Nucleus accumbens (tissue), 56 donors: ENCODE results near the gene TOMT.
"Not testable (repeated sequence)": the region's sequence is repeated elsewhere in the genome, so short reads cannot be mapped to it uniquely, and the experiment has no call there.

Experiments used
- DNase-seq, 56 donors: peaks; one replicate each; lab custom pipeline; 2025; lab: John Stamatoyannopoulos, UW

Gene TOMT

DNA sequence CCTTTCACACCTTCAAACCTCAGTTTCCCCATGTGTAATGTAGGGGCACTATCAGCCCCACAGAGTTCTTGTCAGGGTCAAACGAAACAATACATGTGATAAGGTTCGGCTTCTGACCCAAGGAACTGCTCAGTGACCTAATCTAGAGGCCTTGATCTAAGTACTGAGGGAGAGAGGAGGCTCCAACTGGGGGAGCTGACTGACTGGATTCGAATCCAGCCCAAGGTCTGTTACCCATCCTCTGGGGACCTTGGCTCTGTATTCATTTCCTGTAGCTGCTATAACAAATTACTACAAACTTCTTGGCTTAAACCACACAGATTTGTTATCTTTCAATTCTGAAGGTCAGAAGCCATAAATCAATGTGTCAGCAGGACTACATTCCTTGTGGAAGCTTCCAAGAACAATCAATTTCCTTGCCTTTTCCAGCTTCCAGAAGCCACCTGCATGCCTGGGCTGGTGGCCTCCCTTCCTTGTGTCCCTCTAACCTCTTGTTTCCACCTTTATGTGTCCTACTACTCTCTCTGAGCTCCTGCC, 17.5 kb downstream of the TOMT start:
- DNase-seq: no peak

DNA sequence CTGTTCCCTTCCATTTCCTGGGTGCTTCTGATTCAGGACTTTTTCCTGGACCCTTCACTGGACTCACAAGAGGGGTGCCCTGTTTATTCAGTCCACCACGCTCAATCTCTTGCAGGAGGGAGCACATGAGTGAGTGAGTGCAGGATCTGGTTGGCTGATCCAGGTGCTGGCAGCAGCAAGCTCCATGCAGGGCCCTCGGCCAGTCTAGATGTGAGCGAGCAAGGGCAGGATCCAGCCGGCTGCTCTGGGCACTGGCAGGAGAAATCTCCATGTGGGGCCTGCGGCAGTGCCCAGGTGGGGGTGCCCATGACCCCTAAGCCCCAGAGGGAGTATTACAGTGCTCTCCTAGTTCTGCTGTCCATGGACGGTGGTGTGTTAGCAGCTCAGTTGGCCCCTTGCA, 18.3 kb downstream of the TOMT start:
- DNase-seq: no peak

DNA sequence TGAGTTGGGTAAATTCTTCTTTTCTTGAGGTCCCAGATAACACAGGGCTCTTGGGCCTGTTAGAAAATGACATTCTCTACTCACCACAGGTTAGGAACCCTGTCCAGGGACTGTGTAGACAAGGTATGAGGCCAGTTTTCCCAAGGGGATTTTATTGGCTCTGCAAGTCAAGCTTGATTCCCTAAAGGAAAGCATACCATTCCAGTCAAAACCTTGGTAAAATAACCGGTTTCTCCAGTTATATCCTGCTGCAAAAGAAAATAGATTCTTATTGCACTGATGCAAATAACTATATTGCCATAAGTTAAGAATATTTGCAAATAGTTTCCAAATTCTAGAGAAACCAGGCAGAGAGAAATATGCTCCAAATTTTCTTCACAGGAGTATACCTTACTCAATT, 20.2 kb downstream of the TOMT start:
- DNase-seq: no peak

DNA sequence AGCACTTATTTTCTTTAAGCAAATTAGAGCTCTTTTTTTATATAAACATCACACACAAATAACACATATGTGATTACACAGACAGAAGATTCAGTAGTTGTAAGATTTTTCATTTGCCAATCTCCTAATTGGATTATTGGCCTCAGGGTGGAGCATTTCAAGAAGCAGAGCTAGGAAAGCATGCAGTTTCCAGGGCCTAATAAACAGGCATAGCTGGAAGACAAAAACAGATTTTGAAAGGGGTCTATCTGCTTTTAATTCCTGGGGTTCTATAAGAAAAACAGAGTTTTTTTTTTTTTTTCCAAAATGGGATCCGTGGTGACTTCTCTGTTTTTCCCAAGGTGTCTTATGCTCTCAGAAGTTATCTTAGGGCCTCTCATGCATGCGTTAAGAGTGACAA, 22.2 kb downstream of the TOMT start:
- DNase-seq: no peak

DNA sequence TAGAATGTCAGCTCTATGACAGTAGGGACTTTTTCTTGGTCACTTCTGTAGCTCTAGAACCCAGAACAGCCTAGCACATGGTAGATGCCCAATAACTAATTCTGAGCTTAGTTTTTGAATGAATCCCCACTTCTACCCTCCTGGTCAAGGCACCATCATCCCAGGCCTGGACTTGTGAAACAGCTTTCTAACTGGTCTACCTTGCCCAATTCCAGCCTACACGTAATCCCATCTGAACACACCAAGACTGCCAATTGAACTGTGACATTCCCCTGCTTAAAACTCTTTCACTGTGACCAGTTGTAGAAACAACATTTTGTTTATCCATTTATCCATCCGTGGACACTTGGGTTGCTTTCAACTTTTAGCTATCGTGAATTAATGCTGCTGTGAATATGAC, 23.7 kb downstream of the TOMT start:
- no peak for DNase-seq

DNA sequence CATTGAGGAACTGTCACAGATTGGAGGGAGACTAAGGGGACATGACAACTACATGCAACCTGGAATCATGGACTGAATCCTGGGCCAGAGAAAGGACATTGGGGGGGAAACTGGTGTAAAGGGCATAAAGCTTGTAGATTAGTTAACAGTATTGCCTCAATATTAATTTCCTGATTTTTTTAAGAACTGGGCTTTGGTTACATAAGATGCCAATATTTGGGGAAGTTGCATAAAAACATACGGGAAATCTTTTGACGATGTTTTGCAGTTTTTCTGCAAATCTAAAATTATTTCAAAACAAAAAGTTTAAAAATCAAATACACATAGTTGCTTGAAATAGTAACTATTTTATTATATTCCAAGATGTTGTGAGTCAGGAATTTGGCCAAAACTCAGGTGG, 26.9 kb downstream of the TOMT start:
- no peak for DNase-seq

DNA sequence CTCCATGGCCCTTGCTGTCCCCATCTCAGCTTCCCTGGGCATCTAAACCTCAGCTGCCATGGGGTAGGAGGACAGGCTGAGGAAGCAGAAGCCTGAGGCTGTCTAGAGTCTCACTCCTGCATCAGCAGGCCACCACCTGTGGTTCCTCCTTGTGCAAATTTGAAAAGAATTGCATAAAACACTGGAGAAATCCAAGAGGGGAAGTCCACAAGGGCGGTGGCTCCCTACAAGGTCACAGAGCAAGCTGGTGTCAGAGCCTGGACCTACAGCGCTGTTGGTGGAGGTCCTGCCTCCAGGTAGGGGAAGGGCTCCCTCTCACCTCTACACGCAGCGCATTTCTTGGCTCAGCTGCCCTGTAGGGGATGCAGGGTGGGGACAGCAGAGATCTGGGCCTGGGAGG, 29.7 kb downstream of the TOMT start, which contains the start of gene FOLR3:
TSS of gene FOLR3 (plus strand) at position 253 of the 400 bp plus-strand sequence. CDS start 228 bp downstream, outside the sequence.
- not testable (repeated sequence) for DNase-seq

DNA sequence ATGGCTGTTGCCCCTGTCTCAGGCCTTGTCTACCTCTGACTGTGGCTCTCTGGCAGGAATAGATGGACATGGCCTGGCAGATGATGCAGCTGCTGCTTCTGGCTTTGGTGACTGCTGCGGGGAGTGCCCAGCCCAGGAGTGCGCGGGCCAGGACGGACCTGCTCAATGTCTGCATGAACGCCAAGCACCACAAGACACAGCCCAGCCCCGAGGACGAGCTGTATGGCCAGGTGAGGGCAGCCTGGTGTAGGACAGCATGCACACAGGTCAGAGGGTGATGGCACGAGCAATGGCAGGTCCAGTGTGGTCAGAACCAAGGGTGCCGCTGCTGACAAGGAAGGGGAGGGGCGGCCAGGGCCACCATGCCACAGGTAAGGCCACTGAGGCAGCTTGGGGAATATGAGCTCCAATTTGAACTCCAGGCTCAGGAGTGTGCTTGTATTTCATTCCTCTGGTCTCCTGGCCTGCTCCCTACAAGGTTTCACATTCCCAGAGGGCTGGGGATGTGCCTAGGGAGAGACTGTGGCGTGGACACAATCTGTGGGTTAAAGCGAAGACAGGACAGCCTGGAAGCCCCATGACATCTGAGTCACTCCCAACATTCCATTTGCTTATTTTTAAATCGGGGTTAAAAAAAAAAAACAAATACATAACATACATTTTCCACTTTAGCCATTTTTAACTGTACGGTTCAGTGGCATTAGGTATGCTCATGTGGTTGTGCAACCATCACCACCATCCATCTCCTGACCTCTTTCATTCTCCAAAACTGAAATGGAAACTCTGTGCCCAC, 30.4 kb downstream of the TOMT start:
- DNase-seq: no peak

DNA sequence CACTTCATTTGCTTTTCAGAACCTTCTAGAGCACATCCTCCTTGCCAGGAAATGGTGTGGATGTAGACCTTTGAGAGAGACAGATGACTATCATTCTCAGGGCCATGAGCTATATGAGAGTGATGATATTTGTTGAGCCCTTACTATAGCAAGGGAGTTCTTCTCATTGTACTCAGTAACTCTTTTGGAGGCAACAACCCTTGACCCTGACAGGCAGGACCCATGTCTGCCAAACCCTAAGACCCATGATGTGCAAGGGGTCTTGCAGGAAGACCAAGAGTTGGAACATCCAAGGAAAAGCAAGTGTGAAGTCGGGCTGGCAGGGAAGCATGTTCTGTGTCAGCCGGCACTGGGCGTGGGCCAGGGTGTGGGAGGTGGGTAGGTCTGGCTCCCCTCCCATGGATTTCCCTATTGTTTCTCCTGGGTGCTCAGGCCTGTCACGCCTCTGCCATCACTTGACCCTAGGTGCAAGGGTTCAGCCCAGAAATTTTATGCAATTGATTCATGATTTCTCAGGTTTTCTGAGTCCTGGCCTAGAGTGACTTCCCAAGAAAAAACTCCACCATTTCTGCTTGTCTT, 31.0 kb downstream of the TOMT start:
- DNase-seq: no peak

DNA sequence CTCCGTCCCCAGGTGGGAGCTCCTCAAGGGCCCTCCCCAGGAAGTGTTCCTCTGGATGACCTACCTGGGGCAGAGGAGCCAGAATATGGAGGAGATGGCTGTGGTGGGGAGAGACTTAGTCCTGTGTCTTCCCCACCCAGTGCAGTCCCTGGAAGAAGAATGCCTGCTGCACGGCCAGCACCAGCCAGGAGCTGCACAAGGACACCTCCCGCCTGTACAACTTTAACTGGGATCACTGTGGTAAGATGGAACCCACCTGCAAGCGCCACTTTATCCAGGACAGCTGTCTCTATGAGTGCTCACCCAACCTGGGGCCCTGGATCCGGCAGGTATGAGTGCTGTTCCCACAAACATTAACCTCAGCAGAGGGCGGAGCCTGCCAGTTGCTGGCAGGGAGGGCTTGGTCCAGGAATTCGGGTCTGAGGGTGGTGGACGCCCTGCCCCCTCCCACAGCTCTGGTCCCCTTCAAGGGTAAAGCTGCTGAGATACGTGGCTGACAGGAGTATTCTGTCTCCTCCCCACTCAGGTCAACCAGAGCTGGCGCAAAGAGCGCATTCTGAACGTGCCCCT, 33.2 kb downstream of the TOMT start:
- DNase-seq: no peak

DNA sequence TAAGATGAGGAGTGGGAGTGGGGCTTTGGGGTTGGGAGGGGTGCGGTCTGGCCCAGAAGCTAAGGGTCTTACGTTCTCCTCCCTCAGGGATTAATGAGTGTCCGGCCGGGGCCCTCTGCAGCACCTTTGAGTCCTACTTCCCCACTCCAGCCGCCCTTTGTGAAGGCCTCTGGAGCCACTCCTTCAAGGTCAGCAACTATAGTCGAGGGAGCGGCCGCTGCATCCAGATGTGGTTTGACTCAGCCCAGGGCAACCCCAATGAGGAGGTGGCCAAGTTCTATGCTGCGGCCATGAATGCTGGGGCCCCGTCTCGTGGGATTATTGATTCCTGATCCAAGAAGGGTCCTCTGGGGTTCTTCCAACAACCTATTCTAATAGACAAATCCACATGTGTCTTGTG, 33.8 kb downstream of the TOMT start:
- no peak for DNase-seq

DNA sequence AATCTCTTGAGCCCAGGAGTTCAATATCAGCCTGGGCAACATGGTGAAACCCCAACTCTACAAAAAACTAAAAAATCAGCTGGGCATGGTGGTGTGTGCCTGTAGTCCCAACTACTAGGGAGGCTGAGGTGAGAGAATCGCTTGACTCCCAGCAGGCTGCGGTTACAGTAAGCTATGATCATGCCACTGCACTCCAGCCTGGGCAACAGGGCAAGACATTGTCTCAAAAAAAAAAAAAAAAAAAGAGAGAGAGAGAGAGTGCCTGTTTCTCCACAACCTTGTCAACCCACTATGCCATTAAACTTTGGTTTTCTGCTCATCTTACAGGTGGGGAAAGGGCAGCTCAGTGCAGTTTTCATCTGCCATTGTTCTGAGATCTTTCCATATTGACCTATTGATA, 34.9 kb downstream of the TOMT start:
- DNase-seq: no peak

DNA sequence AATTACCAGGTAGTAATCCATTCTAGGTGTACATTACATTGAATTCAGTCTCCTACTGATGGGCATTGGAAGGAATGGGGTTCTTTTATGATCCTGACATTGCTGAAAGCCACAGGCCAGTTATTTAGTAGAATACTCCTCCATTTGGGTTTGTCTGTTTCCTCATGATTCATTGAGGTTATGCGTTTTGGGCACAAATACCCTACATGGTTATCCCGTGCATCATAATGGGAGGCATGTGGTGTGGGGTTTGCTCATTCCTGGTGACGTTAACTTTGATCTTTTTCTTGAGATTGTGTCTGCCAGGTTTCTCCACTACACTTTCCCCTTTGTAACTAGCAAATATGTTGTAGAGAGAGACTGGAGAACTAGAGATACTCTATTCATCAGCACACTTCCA, 35.3 kb downstream of the TOMT start:
- DNase-seq: no peak

DNA sequence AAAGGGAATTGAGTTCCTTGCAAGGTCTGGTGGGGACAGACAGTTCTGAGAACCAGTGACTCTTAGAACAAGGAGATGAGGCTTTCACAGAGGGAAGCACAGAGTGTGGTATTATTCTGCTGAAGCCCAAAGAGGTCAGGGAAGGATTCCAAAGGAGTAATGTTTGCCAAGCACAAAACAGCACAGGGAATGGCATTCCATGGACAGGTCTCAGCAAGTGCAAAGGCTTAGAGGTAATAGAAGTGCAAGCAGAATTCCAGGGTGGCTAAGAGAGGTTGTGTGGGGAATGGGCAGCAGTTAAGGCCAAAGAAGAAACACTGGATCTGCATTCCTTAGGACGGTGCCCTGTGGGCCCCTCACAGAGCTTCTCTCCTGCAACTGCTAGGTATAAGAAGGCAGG, 36.4 kb downstream of the TOMT start:
- DNase-seq: not testable (repeated sequence)

DNA sequence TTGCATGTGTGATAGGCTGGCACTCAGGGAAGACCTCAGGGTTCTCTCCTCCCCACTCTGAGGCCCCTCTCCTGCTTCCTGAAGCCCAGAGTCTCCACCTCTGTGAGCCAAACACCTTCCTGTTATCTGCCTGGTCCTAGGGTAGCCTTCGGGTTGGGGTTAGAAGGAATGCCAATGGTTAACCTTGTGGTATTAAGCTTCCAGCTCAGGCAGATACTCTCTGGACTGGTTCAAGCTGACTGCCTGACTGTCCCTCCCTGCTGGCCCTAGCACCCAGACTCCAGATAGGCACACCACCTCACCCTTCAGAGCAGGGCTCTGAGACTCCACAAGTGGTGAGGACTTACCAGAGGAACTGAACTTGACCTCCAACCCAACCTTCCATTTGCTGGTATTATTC, 36.8 kb downstream of the TOMT start:
- DNase-seq: not testable (repeated sequence)

DNA sequence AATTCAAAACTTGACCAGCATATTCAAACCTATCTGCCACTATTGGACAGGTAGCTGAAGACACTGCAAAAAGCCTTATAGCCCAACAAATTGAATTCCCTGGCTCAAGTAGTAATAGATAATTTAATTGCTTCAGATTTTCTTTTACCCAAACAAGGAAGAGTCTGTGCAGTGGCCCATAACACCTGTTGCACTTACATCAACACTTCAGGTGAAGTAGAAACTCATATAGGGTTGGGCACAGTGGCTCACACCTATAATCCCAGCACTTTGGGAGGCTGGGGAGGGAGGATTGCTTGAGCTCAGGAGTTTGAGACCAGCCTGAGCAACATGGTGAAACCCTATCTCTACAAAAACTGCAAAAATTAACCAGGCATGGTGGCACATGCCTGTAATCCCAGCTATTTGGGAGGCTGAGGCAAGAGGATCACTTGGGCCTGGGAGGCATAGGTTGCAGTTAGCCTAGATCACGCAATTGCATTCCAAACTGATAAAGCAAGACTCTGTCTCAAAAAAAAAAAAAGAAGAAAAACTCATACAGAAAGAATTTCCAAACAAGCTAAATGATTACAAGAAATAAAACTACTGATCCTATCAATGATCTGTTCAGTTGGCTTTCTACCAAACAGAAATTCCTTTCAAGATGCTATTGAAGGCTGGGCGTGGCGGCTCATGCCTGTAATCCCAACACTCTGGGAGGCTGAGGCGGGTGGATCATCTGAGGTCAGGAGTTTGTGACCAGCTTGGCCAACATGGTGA, 39.3 kb downstream of the TOMT start:
- DNase-seq: no peak

DNA sequence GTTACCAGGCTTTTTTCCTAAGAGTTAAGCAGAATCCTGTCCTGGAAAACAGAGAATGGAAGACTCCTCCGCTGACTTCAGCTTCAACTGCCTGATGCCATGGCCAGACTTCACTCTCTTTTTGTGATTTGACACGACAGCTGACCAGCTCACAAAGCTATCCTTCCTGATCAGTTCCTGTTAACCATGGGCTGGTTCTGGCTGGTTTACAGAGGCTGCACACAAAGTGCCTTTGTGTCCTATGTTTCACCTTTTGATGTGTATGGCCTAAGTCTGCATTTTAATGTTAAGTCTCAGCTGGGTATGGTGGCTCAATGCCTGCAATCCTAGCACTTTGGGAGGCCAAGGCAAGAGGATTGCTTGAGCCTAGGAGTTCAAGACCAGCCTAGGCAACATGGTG, 40.9 kb downstream of the TOMT start:
- DNase-seq: no peak

DNA sequence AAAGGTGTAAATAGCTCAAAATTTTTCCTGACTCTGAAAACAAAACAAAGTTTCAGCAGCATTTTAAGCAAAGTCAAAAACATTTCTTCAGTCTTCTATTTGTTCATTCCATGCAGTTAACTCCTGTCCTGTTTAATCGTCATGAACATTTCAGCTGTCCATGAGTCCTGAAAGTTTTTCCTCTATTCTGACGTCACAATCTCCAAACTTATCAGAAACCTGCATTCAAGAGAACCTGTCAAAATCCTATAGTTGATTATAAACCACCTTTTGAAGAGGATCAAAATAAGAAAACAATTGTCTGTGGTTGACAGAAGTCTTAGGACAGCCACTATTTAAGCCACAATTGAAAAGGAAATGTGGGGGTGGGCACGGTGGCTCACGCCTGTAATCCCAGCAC, 45.2 kb downstream of the TOMT start:
- DNase-seq: no peak

DNA sequence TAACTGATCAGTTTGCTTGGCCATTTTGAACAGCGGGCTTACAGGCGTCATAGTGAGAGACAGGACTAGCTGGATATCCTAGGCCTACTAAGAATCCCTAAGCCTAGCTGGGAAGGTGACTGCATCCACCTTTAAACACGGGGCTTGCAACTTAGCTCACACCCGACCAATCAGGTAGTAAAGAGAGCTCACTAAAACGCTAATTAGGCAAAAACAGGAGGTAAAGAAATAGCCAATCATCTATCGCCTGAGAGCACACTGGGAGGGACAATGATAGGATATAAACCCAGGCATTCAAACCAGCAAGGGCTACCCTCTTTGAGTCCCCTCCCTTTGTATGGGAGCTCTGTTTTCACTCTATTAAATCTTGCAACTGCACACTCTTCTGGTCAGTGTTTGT, 48.1 kb downstream of the TOMT start:
- DNase-seq: not testable (repeated sequence)

DNA sequence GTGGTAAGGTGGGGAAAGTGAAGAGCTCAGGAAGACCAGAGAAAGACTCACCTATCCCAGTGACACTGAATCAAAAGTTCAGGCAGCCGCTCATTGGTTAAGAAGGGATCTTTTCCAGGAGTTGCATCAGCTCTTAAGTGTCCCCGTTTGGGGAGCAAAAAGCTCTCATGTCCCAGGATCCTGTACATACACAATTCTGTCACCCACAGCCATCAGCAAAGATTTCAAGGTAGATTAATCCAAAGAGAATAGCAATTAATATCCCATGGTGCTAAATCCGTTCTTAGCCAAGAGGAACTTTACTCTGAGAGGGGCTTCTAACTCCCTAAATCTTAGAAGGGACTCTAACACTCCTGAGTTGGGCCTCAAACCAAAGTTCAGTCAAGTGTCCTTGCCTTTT, 49.1 kb downstream of the TOMT start:
- no peak for DNase-seq

DNA sequence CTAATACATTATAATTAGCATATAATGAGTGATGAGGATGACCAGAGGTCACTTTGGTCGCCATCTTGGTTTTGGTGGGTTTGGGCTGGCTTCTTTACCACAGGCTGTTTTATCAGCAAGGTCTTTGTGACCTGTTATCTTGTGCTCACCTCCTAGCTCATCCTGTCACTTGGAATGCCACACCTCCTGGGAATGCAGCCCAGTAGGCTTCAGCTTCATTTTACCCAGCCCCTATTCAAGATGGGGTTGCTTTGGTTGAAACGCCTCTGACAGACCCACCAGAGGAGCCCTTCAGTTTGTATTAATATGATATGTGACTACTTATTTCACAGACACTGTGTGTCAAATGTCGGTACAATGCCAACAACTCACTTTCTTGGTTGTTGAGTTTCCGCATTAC, 50.0 kb downstream of the TOMT start:
- DNase-seq: no peak
